Measurements from ENCODE around the gene EPHA2. TPM values are rescaled to one million over a fixed set of nuclear protein-coding genes. Genes with fewer than 3 reads are reported as not detected.

EPHA2 gene
- total RNA-seq, 1 experiment from 2014 or later = 91.6 TPM

GRCh38 chr1:16174261-16174868 lies 18.5 kb upstream of the EPHA2 start:
- no TSS peak for BruUV-seq (replicated peaks)
- Histone ChIP-seq H3K9me3 (ENCODE audit: low read depth, low read length, poor library complexity, severe bottlenecking) (no peaks in the 10 kb centered on the region), H3K27ac (ENCODE audit: low read depth, low read length, poor library complexity, severe bottlenecking) (no peak overlapping the region), H3K27me3 (replicated peaks; ENCODE audit: insufficient read depth, low read depth, low read length, poor library complexity) (no peaks in the 10 kb centered on the region), H3K4me3 (ENCODE audit: low read depth, low read length, poor library complexity, severe bottlenecking) (no peak overlapping the region), H3K4me1 (ENCODE audit: insufficient read depth, low read length, poor library complexity, severe bottlenecking) (peaks cover 25% of the 10 kb centered on the region), H3K36me3 (ENCODE audit: insufficient read depth, low read length, poor library complexity, severe bottlenecking) (no peaks in the 10 kb centered on the region)
- intact Hi-C loops (cut with micrococcal nuclease; ENCODE audit: unreplicated experiment) = no loop called here
- no peak for DNase-seq (ENCODE audit: low spot score)
- no peak for TF ChIP-seq EZH2 (IDR thresholded peaks at IDR 0.05; ENCODE audit: borderline replicate concordance, low read depth, low read length, poor library complexity, severe bottlenecking)
- TF ChIP-seq, protein P1, sequence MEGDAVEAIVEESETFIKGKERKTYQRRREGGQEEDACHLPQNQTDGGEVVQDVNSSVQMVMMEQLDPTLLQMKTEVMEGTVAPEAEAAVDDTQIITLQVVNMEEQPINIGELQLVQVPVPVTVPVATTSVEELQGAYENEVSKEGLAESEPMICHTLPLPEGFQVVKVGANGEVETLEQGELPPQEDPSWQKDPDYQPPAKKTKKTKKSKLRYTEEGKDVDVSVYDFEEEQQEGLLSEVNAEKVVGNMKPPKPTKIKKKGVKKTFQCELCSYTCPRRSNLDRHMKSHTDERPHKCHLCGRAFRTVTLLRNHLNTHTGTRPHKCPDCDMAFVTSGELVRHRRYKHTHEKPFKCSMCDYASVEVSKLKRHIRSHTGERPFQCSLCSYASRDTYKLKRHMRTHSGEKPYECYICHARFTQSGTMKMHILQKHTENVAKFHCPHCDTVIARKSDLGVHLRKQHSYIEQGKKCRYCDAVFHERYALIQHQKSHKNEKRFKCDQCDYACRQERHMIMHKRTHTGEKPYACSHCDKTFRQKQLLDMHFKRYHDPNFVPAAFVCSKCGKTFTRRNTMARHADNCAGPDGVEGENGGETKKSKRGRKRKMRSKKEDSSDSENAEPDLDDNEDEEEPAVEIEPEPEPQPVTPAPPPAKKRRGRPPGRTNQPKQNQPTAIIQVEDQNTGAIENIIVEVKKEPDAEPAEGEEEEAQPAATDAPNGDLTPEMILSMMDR (conservative IDR thresholded peaks at IDR 0.05; ENCODE audit: low read depth, low read length) = no peak
- ChIA-PET CTCF (no interaction called here), POLR2A (ENCODE audit: low non-redundant PET) (no interaction called here)

DNA sequence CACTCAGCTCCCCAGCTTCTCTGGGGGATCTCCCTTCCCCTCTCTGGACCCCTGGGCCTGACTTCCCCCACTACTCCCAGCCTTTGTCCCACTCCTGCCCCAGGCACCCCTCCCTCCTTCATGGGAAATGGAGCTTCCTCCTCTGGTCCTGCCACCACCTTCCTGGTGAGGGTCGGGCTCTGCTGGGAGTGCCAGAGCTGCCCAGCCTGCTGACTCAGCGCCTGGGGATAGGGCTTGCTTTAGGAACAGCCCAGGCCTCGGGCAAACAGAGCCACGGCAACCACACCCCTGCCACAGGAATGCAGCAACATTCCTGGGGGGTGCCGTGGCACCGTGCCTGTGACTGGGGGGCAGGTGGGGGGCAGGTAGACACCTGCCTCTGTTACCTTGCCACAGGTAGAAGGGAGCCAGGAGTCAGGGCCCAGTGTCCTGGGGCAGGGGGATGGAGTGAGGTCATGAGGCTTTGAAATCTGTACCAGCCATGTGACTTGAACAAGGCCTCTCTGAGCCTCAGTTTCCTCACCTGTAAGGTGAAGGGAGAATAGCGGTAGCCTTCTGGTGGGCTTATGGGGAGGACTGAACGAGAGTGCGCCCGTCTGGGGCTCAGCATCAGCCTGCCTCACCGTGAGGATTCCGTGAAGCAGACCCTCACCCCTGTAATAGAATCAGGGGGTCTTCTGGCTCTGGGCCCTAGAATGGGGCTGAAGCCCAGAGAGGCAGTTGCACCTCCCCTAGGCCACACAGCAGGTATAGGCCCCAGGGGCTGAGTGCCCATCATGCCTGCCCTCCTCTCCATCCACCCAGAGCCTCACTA lies 17.8 kb upstream of the EPHA2 start:
- H3K4me1 ChIP-seq (ENCODE audit: insufficient read depth, low read length, poor library complexity, severe bottlenecking) = peaks cover 25% of the 10 kb centered on the region
- H3K9me3 ChIP-seq (ENCODE audit: low read depth, low read length, poor library complexity, severe bottlenecking) = no peaks in the 10 kb centered on the region
- CTCF ChIA-PET = interaction anchor here (1.1 kb wide), 1 partner anchor 95 kb away, joined by 3 read pairs; no protein-coding TSS in a partner anchor
- H3K27me3 ChIP-seq (replicated peaks; ENCODE audit: insufficient read depth, low read depth, low read length, poor library complexity) = no peaks in the 10 kb centered on the region
- no TSS peak for BruUV-seq (replicated peaks)
- intact Hi-C loops (cut with micrococcal nuclease; ENCODE audit: unreplicated experiment) = no loop called here
- no peak for DNase-seq (ENCODE audit: low spot score)
- POLR2A ChIA-PET (ENCODE audit: low non-redundant PET) = no interaction called here
- H3K27ac ChIP-seq (ENCODE audit: low read depth, low read length, poor library complexity, severe bottlenecking) = no peak overlapping the region
- no peaks in the 10 kb centered on the region for H3K36me3 ChIP-seq (ENCODE audit: insufficient read depth, low read length, poor library complexity, severe bottlenecking)
- H3K4me3 ChIP-seq (ENCODE audit: low read depth, low read length, poor library complexity, severe bottlenecking) = no peak overlapping the region
- TF ChIP-seq EZH2 (IDR thresholded peaks at IDR 0.05; ENCODE audit: borderline replicate concordance, low read depth, low read length, poor library complexity, severe bottlenecking) = no peak
- TF ChIP-seq, protein P1 (conservative IDR thresholded peaks at IDR 0.05; ENCODE audit: low read depth, low read length) = no peak

DNA sequence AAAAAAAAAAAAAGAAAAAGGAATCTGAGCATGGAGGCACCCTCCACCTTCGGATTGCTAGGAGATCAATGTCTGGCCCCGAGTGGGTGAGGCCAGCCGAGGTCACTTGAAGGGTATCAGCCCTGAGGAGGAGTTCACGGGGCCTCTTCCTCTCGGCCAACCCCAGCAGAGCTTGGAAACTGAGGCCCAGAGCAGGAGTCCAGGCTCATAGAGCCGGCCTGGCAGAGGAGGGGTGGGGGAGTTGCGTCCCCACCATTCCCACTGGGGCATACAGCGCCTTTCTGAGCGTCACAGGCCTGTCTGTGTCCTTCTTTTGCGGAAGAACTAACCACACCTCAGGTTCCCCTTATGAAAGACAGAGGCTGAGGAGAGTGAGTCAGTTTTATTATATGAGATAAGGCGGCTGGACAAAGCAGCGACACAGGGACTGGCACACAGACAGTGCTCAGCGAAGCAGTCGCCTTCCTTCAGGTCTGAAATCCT lies 17.1 kb upstream of the EPHA2 start:
- Histone ChIP-seq H3K27me3 (replicated peaks; ENCODE audit: insufficient read depth, low read depth, low read length, poor library complexity) (no peaks in the 10 kb centered on the region), H3K4me3 (ENCODE audit: low read depth, low read length, poor library complexity, severe bottlenecking) (no peak overlapping the region), H3K4me1 (ENCODE audit: insufficient read depth, low read length, poor library complexity, severe bottlenecking) (peaks cover 30% of the 10 kb centered on the region), H3K36me3 (ENCODE audit: insufficient read depth, low read length, poor library complexity, severe bottlenecking) (no peaks in the 10 kb centered on the region), H3K27ac (ENCODE audit: low read depth, low read length, poor library complexity, severe bottlenecking) (no peak overlapping the region), H3K9me3 (ENCODE audit: low read depth, low read length, poor library complexity, severe bottlenecking) (no peaks in the 10 kb centered on the region)
- no peak for DNase-seq (ENCODE audit: low spot score)
- TF ChIP-seq, protein P1 (conservative IDR thresholded peaks at IDR 0.05; ENCODE audit: low read depth, low read length) = no peak
- TF ChIP-seq EZH2 (IDR thresholded peaks at IDR 0.05; ENCODE audit: borderline replicate concordance, low read depth, low read length, poor library complexity, severe bottlenecking) = no peak
- intact Hi-C loops (cut with micrococcal nuclease; ENCODE audit: unreplicated experiment) = no loop called here
- POLR2A ChIA-PET (ENCODE audit: low non-redundant PET) = no interaction called here
- BruUV-seq (replicated peaks) = no TSS peak
- CTCF ChIA-PET = interaction anchor here (1.1 kb wide), 1 partner anchor 94 kb away, joined by 3 read pairs; no protein-coding TSS in a partner anchor
